HG03108 (cell line): ENCODE results near the gene HDAC4.
"Not testable (repeated sequence)": the region's sequence is repeated elsewhere in the genome, so short reads cannot be mapped to it uniquely, and the experiment has no call there.

Experiments
- ATAC-seq: cut with Tn5 transposase; IDR thresholded peaks from one replicate; pipeline ENCODE4 v1.9.1; 2021; ENCODE audit warnings: moderate library complexity; ENCODE audit not compliant: unreplicated experiment

HDAC4 gene

GRCh38 chr2:239181074-239181902 lies 219.5 kb downstream of the HDAC4 start:
- ATAC-seq, result no peak

- ATAC-seq, result no peak
Measured at GRCh38 chr2:239180526-239181073, 220.2 kb downstream of the HDAC4 start.

- ATAC-seq, result no peak
Measured at GRCh38 chr2:239179851-239180371, 220.9 kb downstream of the HDAC4 start.

GRCh38 chr2:239178954-239179353 lies 221.9 kb downstream of the HDAC4 start:
- no peak for ATAC-seq

GRCh38 chr2:239178484-239178883 lies 222.3 kb downstream of the HDAC4 start:
- no peak for ATAC-seq

GRCh38 chr2:239177908-239178307 lies 222.9 kb downstream of the HDAC4 start:
- no peak for ATAC-seq

- ATAC-seq, result no peak
Measured at GRCh38 chr2:239177325-239177724, 223.5 kb downstream of the HDAC4 start.

GRCh38 chr2:239176138-239176803 lies 224.5 kb downstream of the HDAC4 start:
- not testable (repeated sequence) for ATAC-seq

GRCh38 chr2:239175181-239175580 lies 225.6 kb downstream of the HDAC4 start:
- no peak for ATAC-seq

GRCh38 chr2:239173301-239173700 lies 227.5 kb downstream of the HDAC4 start:
- no peak for ATAC-seq

GRCh38 chr2:239171643-239172042 lies 229.2 kb downstream of the HDAC4 start:
- ATAC-seq, result no peak

- ATAC-seq, result no peak
Measured at GRCh38 chr2:239169311-239170048, 231.3 kb downstream of the HDAC4 start.

GRCh38 chr2:239168575-239168974 lies 232.2 kb downstream of the HDAC4 start:
- no peak for ATAC-seq

- no peak for ATAC-seq
Measured at GRCh38 chr2:239167766-239168444, 232.9 kb downstream of the HDAC4 start.

GRCh38 chr2:239167011-239167673 lies 233.7 kb downstream of the HDAC4 start:
- ATAC-seq, result no peak

GRCh38 chr2:239166201-239166834 lies 234.5 kb downstream of the HDAC4 start:
- no peak for ATAC-seq

GRCh38 chr2:239165206-239165831 lies 235.5 kb downstream of the HDAC4 start:
- no peak for ATAC-seq

- ATAC-seq, result no peak
Measured at GRCh38 chr2:239164335-239164871, 236.4 kb downstream of the HDAC4 start.
